SK-N-SH treated with all-trans-retinoic acid at 6 μM for 48 hours (cell line): Measurements from ENCODE around the gene RAB3A.

Source experiments
- ARNTL ChIP-seq: fragments of 450-650 bp; formaldehyde crosslinking; IDR thresholded peaks from 2 replicates; pipeline ENCODE4 v1.5.0; 2020; ENCODE audit warnings: low read depth, mild to moderate bottlenecking, moderate library complexity, borderline replicate concordance
- ESRRG ChIP-seq: fragments of 250-450 bp; sonication (Bioruptor Pico); IDR thresholded peaks from 2 replicates; pipeline ENCODE4 v1.6.1; 2021; ENCODE audit warnings: mild to moderate bottlenecking
- OSR1 ChIP-seq: fragments of 250-450 bp; sonication (Bioruptor Pico); IDR thresholded peaks from 2 replicates; pipeline ENCODE4 v1.8.0; 2022; ENCODE audit warnings: moderate library complexity, mild to moderate bottlenecking, inconsistent platforms
- POU6F1 ChIP-seq: fragments of 250-450 bp; sonication (Bioruptor Pico); IDR thresholded peaks from 2 replicates; pipeline ENCODE4 v1.8.0; 2021; ENCODE audit warnings: low read depth, mild to moderate bottlenecking, moderate library complexity, borderline replicate concordance
- PPARA ChIP-seq: fragments of 250-450 bp; sonication (Bioruptor Pico); IDR thresholded peaks from 2 replicates; pipeline ENCODE4 v1.5.0; 2020; ENCODE audit warnings: mild to moderate bottlenecking, borderline replicate concordance
- TCF4 ChIP-seq: fragments of 250-450 bp; sonication (Bioruptor Pico); IDR thresholded peaks from 2 replicates; pipeline ENCODE4 v1.8.0; 2021; ENCODE audit warnings: mild to moderate bottlenecking, moderate library complexity, borderline replicate concordance
- ZFP3 ChIP-seq: fragments of 250-450 bp; sonication (Bioruptor Pico); IDR thresholded peaks from 2 replicates; pipeline ENCODE4 v1.5.0; 2020; ENCODE audit warnings: mild to moderate bottlenecking, moderate library complexity
- ZFP30 ChIP-seq: fragments of 450-650 bp; formaldehyde crosslinking; IDR thresholded peaks from 2 replicates; pipeline ENCODE4 v1.5.0; 2022; ENCODE audit warnings: mild to moderate bottlenecking, moderate library complexity
- ZNF70 ChIP-seq: fragments of 450-650 bp; formaldehyde crosslinking; IDR thresholded peaks from 2 replicates; pipeline ENCODE4 v1.5.0; 2020; ENCODE audit warnings: mild to moderate bottlenecking, moderate library complexity
- TF ChIP-seq, protein P1 (sequence below): fragments of 250-450 bp; sonication (Bioruptor Pico); IDR thresholded peaks from 2 replicates; pipeline ENCODE4 v1.8.0; 2020; ENCODE audit warnings: mild to moderate bottlenecking, moderate library complexity, borderline replicate concordance
- TF ChIP-seq, protein P2 (sequence below): fragments of 250-450 bp; sonication (Bioruptor Pico); IDR thresholded peaks from 2 replicates; pipeline ENCODE4 v1.5.1; 2021; ENCODE audit warnings: mild to moderate bottlenecking, moderate library complexity
- TF ChIP-seq, protein P3 (sequence below): fragments of 250-450 bp; sonication (Bioruptor Pico); IDR thresholded peaks from 2 replicates; pipeline ENCODE4 v1.5.1; 2020; ENCODE audit warnings: low read depth, mild to moderate bottlenecking, moderate library complexity

GRCh38 chr19:18202778-18203407 lies 949 bp downstream of the RAB3A start:
- TF ChIP-seq PPARA (CRISPR knock-in tag) (no peak), ARNTL (CRISPR knock-in tag) (no peak), POU6F1 (CRISPR knock-in tag) (no peak), TCF4 (CRISPR knock-in tag) (no peak), ESRRG (no peak), ZFP3 (no peak), ZFP30 (CRISPR knock-in tag) (no peak), ZNF70 (no peak), OSR1 (CRISPR knock-in tag) (no peak)
- TF ChIP-seq, protein P1, sequence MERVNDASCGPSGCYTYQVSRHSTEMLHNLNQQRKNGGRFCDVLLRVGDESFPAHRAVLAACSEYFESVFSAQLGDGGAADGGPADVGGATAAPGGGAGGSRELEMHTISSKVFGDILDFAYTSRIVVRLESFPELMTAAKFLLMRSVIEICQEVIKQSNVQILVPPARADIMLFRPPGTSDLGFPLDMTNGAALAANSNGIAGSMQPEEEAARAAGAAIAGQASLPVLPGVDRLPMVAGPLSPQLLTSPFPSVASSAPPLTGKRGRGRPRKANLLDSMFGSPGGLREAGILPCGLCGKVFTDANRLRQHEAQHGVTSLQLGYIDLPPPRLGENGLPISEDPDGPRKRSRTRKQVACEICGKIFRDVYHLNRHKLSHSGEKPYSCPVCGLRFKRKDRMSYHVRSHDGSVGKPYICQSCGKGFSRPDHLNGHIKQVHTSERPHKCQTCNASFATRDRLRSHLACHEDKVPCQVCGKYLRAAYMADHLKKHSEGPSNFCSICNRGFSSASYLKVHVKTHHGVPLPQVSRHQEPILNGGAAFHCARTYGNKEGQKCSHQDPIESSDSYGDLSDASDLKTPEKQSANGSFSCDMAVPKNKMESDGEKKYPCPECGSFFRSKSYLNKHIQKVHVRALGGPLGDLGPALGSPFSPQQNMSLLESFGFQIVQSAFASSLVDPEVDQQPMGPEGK (CRISPR knock-in tag): no peak
- TF ChIP-seq, protein P2, sequence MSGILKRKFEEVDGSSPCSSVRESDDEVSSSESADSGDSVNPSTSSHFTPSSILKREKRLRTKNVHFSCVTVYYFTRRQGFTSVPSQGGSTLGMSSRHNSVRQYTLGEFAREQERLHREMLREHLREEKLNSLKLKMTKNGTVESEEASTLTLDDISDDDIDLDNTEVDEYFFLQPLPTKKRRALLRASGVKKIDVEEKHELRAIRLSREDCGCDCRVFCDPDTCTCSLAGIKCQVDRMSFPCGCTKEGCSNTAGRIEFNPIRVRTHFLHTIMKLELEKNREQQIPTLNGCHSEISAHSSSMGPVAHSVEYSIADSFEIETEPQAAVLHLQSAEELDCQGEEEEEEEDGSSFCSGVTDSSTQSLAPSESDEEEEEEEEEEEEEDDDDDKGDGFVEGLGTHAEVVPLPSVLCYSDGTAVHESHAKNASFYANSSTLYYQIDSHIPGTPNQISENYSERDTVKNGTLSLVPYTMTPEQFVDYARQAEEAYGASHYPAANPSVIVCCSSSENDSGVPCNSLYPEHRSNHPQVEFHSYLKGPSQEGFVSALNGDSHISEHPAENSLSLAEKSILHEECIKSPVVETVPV: no peak
- TF ChIP-seq, protein P3, sequence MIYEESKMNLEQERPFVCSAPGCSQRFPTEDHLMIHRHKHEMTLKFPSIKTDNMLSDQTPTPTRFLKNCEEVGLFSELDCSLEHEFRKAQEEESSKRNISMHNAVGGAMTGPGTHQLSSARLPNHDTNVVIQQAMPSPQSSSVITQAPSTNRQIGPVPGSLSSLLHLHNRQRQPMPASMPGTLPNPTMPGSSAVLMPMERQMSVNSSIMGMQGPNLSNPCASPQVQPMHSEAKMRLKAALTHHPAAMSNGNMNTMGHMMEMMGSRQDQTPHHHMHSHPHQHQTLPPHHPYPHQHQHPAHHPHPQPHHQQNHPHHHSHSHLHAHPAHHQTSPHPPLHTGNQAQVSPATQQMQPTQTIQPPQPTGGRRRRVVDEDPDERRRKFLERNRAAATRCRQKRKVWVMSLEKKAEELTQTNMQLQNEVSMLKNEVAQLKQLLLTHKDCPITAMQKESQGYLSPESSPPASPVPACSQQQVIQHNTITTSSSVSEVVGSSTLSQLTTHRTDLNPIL: no peak
